ENCODE data around the gene SH2D1B. TPM values are rescaled to one million over a fixed set of nuclear protein-coding genes. Genes with fewer than 3 reads are reported as not detected.

The SH2D1B gene
- total and polyA plus RNA-seq, 2 experiments from 2014 or later, result not detected

DNA sequence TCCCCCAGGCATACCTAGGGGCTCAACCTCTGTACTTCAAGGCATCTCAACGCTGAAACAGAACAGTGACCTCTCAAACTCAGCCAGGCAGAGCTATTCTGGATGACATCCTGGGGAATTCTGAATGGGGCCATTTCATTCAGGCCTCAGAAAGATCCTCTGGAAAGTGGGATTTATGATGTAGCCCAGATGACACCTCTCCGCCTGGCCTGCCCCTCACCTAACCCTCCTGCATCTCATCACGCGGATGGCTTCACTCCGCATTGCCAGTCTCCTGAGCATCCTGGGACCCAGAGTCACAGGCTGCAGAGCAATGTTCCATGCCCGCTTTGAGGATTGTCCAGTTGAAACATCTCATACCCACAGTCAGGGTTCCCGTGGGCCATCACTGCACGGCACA, 36.5 kb downstream of the SH2D1B start:
- Histone ChIP-seq H3K4me3 (no peak overlapping the region), H3K36me3 (ENCODE audit: insufficient read depth) (no peaks in the 10 kb centered on the region), H3K27me3 (ENCODE audit: insufficient read depth) (no peaks in the 10 kb centered on the region), H3K4me1 (ENCODE audit: insufficient read depth) (no peaks in the 10 kb centered on the region), H3K9me2 (ENCODE audit: insufficient read depth) (no peaks in the 10 kb centered on the region), H2AFZ (no peak overlapping the region), H3F3A (replicated peaks; ENCODE audit: low read depth) (no peaks in the 10 kb centered on the region), H3K79me2 (replicated peaks; ENCODE audit: insufficient read depth) (no peaks in the 10 kb centered on the region), H3K27ac (ENCODE audit: low read depth) (no peak overlapping the region), H3K4me2 (no peak overlapping the region), H4K20me1 (replicated peaks; ENCODE audit: insufficient read depth) (no peaks in the 10 kb centered on the region)
- Mint-ChIP-seq H3K27ac (no peak overlapping the region), H3K9me3 (no peaks in the 10 kb centered on the region), H3K36me3 (ENCODE audit: low read depth) (no peaks in the 10 kb centered on the region), H3K4me3 (no peak overlapping the region), H3K27me3 (ENCODE audit: insufficient read depth, low read depth, poor library complexity) (peaks cover 11% of the 10 kb centered on the region), H3K4me1 (no peaks in the 10 kb centered on the region; the same call in 2 of the 3 replicates)
- TF ChIP-seq ZNF331 (CRISPR knock-in tag; IDR thresholded peaks at IDR 0.05; ENCODE audit: low read depth) (no peak), EZH2 (IDR thresholded peaks at IDR 0.05; ENCODE audit: low read depth, unreplicated experiment) (no peak), POLR2AphosphoS5 (IDR thresholded peaks at IDR 0.05; ENCODE audit: low read depth) (no peak)
- TF ChIP-seq, protein P1, sequence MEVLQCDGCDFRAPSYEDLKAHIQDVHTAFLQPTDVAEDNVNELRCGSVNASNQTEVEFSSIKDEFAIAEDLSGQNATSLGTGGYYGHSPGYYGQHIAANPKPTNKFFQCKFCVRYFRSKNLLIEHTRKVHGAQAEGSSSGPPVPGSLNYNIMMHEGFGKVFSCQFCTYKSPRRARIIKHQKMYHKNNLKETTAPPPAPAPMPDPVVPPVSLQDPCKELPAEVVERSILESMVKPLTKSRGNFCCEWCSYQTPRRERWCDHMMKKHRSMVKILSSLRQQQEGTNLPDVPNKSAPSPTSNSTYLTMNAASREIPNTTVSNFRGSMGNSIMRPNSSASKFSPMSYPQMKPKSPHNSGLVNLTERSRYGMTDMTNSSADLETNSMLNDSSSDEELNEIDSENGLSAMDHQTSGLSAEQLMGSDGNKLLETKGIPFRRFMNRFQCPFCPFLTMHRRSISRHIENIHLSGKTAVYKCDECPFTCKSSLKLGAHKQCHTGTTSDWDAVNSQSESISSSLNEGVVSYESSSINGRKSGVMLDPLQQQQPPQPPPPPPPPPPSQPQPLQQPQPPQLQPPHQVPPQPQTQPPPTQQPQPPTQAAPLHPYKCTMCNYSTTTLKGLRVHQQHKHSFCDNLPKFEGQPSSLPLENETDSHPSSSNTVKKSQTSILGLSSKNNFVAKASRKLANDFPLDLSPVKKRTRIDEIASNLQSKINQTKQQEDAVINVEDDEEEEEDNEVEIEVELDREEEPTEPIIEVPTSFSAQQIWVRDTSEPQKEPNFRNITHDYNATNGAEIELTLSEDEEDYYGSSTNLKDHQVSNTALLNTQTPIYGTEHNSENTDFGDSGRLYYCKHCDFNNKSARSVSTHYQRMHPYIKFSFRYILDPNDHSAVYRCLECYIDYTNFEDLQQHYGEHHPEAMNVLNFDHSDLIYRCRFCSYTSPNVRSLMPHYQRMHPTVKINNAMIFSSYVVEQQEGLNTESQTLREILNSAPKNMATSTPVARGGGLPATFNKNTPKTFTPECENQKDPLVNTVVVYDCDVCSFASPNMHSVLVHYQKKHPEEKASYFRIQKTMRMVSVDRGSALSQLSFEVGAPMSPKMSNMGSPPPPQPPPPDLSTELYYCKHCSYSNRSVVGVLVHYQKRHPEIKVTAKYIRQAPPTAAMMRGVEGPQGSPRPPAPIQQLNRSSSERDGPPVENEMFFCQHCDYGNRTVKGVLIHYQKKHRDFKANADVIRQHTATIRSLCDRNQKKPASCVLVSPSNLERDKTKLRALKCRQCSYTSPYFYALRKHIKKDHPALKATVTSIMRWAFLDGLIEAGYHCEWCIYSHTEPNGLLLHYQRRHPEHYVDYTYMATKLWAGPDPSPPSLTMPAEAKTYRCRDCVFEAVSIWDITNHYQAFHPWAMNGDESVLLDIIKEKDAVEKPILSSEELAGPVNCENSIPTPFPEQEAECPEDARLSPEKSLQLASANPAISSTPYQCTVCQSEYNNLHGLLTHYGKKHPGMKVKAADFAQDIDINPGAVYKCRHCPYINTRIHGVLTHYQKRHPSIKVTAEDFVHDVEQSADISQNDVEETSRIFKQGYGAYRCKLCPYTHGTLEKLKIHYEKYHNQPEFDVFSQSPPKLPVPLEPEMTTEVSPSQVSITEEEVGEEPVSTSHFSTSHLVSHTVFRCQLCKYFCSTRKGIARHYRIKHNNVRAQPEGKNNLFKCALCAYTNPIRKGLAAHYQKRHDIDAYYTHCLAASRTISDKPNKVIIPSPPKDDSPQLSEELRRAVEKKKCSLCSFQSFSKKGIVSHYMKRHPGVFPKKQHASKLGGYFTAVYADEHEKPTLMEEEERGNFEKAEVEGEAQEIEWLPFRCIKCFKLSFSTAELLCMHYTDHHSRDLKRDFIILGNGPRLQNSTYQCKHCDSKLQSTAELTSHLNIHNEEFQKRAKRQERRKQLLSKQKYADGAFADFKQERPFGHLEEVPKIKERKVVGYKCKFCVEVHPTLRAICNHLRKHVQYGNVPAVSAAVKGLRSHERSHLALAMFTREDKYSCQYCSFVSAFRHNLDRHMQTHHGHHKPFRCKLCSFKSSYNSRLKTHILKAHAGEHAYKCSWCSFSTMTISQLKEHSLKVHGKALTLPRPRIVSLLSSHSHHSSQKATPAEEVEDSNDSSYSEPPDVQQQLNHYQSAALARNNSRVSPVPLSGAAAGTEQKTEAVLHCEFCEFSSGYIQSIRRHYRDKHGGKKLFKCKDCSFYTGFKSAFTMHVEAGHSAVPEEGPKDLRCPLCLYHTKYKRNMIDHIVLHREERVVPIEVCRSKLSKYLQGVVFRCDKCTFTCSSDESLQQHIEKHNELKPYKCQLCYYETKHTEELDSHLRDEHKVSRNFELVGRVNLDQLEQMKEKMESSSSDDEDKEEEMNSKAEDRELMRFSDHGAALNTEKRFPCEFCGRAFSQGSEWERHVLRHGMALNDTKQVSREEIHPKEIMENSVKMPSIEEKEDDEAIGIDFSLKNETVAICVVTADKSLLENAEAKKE (CRISPR knock-in tag; IDR thresholded peaks at IDR 0.05), result no peak
- TF ChIP-seq, protein P2, sequence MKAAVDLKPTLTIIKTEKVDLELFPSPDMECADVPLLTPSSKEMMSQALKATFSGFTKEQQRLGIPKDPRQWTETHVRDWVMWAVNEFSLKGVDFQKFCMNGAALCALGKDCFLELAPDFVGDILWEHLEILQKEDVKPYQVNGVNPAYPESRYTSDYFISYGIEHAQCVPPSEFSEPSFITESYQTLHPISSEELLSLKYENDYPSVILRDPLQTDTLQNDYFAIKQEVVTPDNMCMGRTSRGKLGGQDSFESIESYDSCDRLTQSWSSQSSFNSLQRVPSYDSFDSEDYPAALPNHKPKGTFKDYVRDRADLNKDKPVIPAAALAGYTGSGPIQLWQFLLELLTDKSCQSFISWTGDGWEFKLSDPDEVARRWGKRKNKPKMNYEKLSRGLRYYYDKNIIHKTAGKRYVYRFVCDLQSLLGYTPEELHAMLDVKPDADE (IDR thresholded peaks at IDR 0.05), result no peak
- TF ChIP-seq, protein P3, sequence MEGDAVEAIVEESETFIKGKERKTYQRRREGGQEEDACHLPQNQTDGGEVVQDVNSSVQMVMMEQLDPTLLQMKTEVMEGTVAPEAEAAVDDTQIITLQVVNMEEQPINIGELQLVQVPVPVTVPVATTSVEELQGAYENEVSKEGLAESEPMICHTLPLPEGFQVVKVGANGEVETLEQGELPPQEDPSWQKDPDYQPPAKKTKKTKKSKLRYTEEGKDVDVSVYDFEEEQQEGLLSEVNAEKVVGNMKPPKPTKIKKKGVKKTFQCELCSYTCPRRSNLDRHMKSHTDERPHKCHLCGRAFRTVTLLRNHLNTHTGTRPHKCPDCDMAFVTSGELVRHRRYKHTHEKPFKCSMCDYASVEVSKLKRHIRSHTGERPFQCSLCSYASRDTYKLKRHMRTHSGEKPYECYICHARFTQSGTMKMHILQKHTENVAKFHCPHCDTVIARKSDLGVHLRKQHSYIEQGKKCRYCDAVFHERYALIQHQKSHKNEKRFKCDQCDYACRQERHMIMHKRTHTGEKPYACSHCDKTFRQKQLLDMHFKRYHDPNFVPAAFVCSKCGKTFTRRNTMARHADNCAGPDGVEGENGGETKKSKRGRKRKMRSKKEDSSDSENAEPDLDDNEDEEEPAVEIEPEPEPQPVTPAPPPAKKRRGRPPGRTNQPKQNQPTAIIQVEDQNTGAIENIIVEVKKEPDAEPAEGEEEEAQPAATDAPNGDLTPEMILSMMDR (conservative IDR thresholded peaks at IDR 0.05; ENCODE audit: low read depth in 2 of 2), result no peak
- DNase-seq (ENCODE audit: low spot score) (no peak), ATAC-seq (no peak)
